Fibroblast of mammary gland (primary cell): ENCODE data around the gene UBE3D.
"Not testable (repeated sequence)": the region's sequence is repeated elsewhere in the genome, so short reads cannot be mapped to it uniquely, and the experiment has no call there.

Experiments
- DNase-seq: peaks from one replicate; pipeline ENCODE4 v3.0.0-alpha.2; 2010; ENCODE audit warnings: low read depth
- H3K4me3 ChIP-seq: 2 replicates; pipeline ENCODE4 v1.5.1; 2011; ENCODE audit warnings: low read depth, mild to moderate bottlenecking, low read length, moderate library complexity; ENCODE audit not compliant: control insufficient read depth
- CTCF ChIP-seq: conservative IDR thresholded peaks from 2 replicates; pipeline ENCODE4 v1.5.1; 2011; ENCODE audit warnings: low read depth, low read length, inconsistent platforms; ENCODE audit not compliant: control insufficient read depth, insufficient read depth

UBE3D gene

GRCh38 chr6:83044091-83044768, 21.4 kb downstream of the UBE3D start:
- DNase-seq: no peak
- no peak for TF ChIP-seq CTCF
- H3K4me3 ChIP-seq: no peak overlapping the region

- no peak for TF ChIP-seq CTCF
- DNase-seq: no peak
- H3K4me3 ChIP-seq: no peak overlapping the region
Measured at GRCh38 chr6:83042467-83043053, 23.1 kb downstream of the UBE3D start.

- H3K4me3 ChIP-seq: no peak overlapping the region
- no peak for DNase-seq
- no peak for TF ChIP-seq CTCF
Measured at GRCh38 chr6:83038246-83038645, 27.4 kb downstream of the UBE3D start.

- H3K4me3 ChIP-seq: no peak overlapping the region
- TF ChIP-seq CTCF: no peak
- DNase-seq: no peak
Measured at GRCh38 chr6:83031689-83032088, 34.0 kb downstream of the UBE3D start.

GRCh38 chr6:83019741-83020140, 45.9 kb downstream of the UBE3D start:
- H3K4me3 ChIP-seq: no peak overlapping the region
- DNase-seq: no peak
- TF ChIP-seq CTCF: no peak

GRCh38 chr6:83011131-83011530, 54.5 kb downstream of the UBE3D start:
- not testable (repeated sequence) for H3K4me3 ChIP-seq, DNase-seq

- DNase-seq: no peak
- no peak for TF ChIP-seq CTCF
- H3K4me3 ChIP-seq: no peak overlapping the region
Measured at GRCh38 chr6:83008626-83009025, 57.0 kb downstream of the UBE3D start.
